ENCODE data around the gene METTL27. TPM values are rescaled to one million over a fixed set of nuclear protein-coding genes. Genes with fewer than 3 reads are reported as not detected.
A peak's percentile ranks its signal among the peaks of the same experiment; 100 is the strongest.
"Not testable (repeated sequence)": the region's sequence is repeated elsewhere in the genome, so short reads cannot be mapped to it uniquely, and the experiment has no call there.

METTL27 gene
- total RNA-seq, 5 donors from 2014 or later (not counting 1 experiment from before 2014, with no cell fraction given): 0.45 to 7.2 (median 1.8) TPM

DNA sequence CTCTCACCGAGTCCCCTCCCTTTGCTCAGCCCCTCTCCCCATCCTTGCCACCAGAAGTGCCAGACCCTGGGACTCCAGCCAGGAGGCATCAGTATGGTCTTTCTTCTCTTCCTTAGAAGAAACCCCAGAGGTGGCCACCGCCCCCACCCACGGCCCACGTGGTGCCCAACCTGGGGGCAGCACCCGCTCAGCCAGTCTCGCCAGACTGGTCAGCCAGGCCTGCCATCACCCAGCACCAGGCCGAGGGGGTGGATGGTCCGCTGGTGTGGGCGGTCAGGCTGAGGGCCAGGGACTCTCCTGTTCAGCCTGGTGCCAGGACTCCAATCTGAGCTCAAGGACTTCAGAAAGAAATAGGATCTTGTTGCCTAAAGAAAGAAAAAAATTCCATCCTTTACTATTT is 17.3 kb downstream of the METTL27 start:
- Histone ChIP-seq H3K27me3 (replicated peaks in 1 of 2; ENCODE audit: control insufficient read depth in 2 of 2, extremely low read depth in 1 of 2, insufficient read depth in 2 of 2, low read length in 1 of 2) (peaks cover 0 to 23% of the 10 kb centered on the region in 2 experiments), H3K9me3 (no peaks in the 10 kb centered on the region), H3K4me3 (ENCODE audit: control insufficient read depth in 1 of 2, extremely low read depth in 1 of 2, low read length in 1 of 2) (no peak overlapping the region), H3K4me1 (ENCODE audit: control insufficient read depth in 1 of 2, extremely low read depth in 1 of 2, insufficient read depth in 2 of 2, low read length in 2 of 2) (peaks cover 0 to 30% of the 10 kb centered on the region in 2 experiments), H3K27ac (ENCODE audit: low read length) (no peak overlapping the region), H3K36me3 (ENCODE audit: control insufficient read depth in 2 of 2, extremely low read depth in 1 of 2, insufficient read depth in 1 of 2, low read length in 1 of 2) (no peaks in the 10 kb centered on the region)
- peak overlapping the region in 1 of 2 donors; percentile 78 for H3K27ac Mint-ChIP-seq
- ChIA-PET POLR2A (interaction anchor here in 1 of 2 donors (0.6 kb wide), 1 partner anchor 238 kb away, joined by 3 read pairs; no protein-coding TSS in a partner anchor), CTCF (no interaction called here)
- DNase-seq (no peak), ATAC-seq (replicated peaks in 1 of 4) (no peak)
- no peak overlapping the region for H3K4me3 Mint-ChIP-seq
- no peaks in the 10 kb centered on the region for H3K9me3 Mint-ChIP-seq
- peaks cover 22 to 37% (median 32%) of the 10 kb centered on the region in 3 donors for H3K4me1 Mint-ChIP-seq
- peaks cover 5 to 13% of the 10 kb centered on the region in 2 donors for H3K27me3 Mint-ChIP-seq
- WGBS (ENCODE audit: insufficient coverage): 85% methylated on average over 9 of the region's 9 CpGs
- no peaks in the 10 kb centered on the region for H3K36me3 Mint-ChIP-seq

DNA sequence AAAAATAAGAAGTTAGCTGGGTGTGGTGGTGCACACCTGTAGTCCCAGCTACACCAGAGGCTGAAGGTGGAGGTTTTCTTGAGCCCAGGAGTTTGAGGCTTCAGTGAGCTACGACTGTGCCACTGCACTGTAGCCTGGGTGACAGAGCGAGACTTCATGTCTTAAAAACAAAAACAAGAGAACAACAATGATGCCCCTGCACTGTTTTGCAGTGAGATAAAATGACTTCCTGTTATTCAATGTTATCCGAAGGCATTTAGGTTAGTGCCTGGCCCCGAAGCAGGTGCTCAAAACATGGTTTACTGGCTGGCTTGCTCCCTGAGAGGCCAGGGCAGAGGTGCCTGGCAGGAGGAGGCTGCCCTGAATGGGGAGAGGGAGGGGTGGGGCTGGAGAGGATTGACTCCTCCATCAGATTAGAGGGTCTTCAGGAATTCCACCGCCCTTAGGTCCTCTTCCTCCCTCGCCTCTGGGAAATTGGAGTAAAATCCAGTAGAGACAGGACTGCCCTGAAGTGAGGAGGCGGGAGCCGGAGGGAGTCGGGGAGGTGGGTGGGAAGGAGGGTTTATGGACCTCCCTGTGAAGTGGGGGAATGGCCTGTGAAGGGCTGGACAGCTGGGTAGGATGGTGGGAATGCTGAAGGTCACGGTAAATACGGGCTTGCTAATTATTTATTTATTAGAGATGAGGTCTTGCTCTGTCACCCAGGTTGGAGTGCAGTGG is 18.3 kb downstream of the METTL27 start:
- Histone ChIP-seq H3K4me3 (ENCODE audit: control insufficient read depth in 1 of 2, extremely low read depth in 1 of 2, low read length in 1 of 2) (no peak overlapping the region), H3K36me3 (ENCODE audit: control insufficient read depth in 2 of 2, extremely low read depth in 1 of 2, insufficient read depth in 1 of 2, low read length in 1 of 2) (no peaks in the 10 kb centered on the region), H3K27ac (ENCODE audit: low read length) (peak overlapping the region; percentile 28), H3K27me3 (replicated peaks in 1 of 2; ENCODE audit: control insufficient read depth in 2 of 2, extremely low read depth in 1 of 2, insufficient read depth in 2 of 2, low read length in 1 of 2) (peaks cover 0 to 19% of the 10 kb centered on the region in 2 experiments), H3K4me1 (ENCODE audit: control insufficient read depth in 1 of 2, extremely low read depth in 1 of 2, insufficient read depth in 2 of 2, low read length in 2 of 2) (peaks cover 0 to 27% of the 10 kb centered on the region in 2 experiments), H3K9me3 (no peaks in the 10 kb centered on the region)
- POLR2A ChIA-PET: no interaction called here
- no peaks in the 10 kb centered on the region for H3K36me3 Mint-ChIP-seq
- H3K4me3 Mint-ChIP-seq: no peak overlapping the region
- WGBS (ENCODE audit: insufficient coverage): 63% methylated on average over 8 of the region's 11 CpGs
- CTCF ChIA-PET: no interaction called here
- ATAC-seq (replicated peaks in 1 of 4) (peak in 2 of 4 experiments; percentile 18 to 60), DNase-seq (no peak)
- H3K27ac Mint-ChIP-seq: peak overlapping the region in 1 of 2 donors; percentile 78
- H3K4me1 Mint-ChIP-seq: peaks cover 22 to 35% (median 27%) of the 10 kb centered on the region in 3 donors
- H3K9me3 Mint-ChIP-seq: no peaks in the 10 kb centered on the region
- H3K27me3 Mint-ChIP-seq: peaks cover 8 to 13% of the 10 kb centered on the region in 2 donors

DNA sequence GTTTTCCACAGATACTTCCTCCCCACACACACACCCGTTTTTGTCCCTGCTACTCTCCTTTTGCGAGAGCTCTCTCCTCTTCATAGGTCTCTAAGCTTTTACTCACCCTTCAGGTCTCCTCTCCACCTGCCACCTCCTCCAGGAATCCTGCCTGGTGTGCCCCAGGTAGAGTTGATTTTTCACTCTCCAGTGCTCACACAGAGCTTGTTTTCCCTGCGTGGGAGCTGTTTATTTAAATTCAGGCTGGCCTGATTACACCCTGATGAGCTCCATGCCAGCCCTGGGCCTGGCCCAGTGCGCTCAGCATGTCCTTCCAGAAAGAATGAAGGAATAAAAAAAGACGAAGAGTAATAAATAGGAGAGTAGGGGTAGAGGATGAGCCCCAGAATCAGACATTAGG is 19.1 kb downstream of the METTL27 start:
- Histone ChIP-seq H3K27me3 (replicated peaks in 1 of 2; ENCODE audit: control insufficient read depth in 2 of 2, extremely low read depth in 1 of 2, insufficient read depth in 2 of 2, low read length in 1 of 2) (peaks cover 0 to 19% of the 10 kb centered on the region in 2 experiments), H3K4me1 (ENCODE audit: control insufficient read depth in 1 of 2, extremely low read depth in 1 of 2, insufficient read depth in 2 of 2, low read length in 2 of 2) (peaks cover 0 to 20% of the 10 kb centered on the region in 2 experiments), H3K4me3 (ENCODE audit: control insufficient read depth in 1 of 2, extremely low read depth in 1 of 2, low read length in 1 of 2) (no peak overlapping the region), H3K9me3 (no peaks in the 10 kb centered on the region), H3K27ac (ENCODE audit: low read length) (no peak overlapping the region), H3K36me3 (ENCODE audit: control insufficient read depth in 2 of 2, extremely low read depth in 1 of 2, insufficient read depth in 1 of 2, low read length in 1 of 2) (no peaks in the 10 kb centered on the region)
- H3K36me3 Mint-ChIP-seq: no peaks in the 10 kb centered on the region
- POLR2A ChIA-PET: no interaction called here
- H3K27ac Mint-ChIP-seq: peak overlapping the region in 1 of 2 donors; percentile 78
- CTCF ChIA-PET: interaction anchor here in 1 of 2 donors (0.7 kb wide), 1 partner anchor 158 kb away, joined by 3 read pairs; no protein-coding TSS in a partner anchor
- H3K9me3 Mint-ChIP-seq: no peaks in the 10 kb centered on the region
- DNase-seq (no peak), ATAC-seq (replicated peaks in 1 of 4) (no peak)
- H3K4me1 Mint-ChIP-seq: peaks cover 18 to 28% (median 20%) of the 10 kb centered on the region in 3 donors
- no peak overlapping the region for H3K4me3 Mint-ChIP-seq
- 96% methylated on average over 3 of the region's 5 CpGs for WGBS (ENCODE audit: insufficient coverage)
- peaks cover 8 to 10% of the 10 kb centered on the region in 2 donors for H3K27me3 Mint-ChIP-seq

DNA sequence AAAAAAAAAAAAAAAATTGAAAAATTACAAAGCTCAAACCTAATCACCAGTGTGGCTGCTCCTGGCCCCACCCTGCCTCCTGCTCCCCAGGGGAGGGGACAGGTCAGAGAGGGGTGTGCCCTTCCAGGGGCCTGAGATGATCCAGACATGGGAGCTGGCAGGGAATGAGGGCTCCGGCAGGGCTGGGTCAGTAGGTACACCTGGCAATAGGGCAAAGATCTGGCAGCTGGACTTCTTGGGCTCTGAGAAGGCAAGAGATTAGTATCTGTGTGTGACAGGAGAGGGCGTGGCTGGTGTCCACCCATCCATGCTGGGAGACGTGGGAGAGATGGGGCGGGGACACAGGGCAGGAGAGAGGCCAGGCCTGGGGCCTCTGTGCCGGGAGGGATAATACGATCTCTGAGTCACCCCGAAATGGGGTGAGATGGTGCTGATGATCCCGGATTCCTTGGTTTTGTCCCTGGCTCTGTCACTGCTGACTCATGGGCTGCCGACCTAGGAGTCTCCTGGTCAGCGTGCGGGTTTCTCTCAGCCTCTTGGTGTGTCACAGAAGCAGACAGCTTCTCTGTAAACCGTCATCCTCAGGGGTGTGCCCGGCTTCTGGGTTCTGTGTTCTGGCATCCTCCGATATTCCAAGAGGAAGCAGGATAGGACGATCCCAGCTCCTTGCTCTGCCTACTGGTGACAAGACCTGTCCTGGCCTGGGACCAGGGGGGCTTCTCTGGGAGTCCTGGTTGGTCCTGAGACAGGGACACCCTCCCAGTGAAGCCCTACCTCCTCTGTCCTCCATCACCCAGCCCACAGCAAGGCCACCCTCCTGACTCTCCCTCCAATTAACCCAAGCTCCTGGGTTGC is 19.8 kb downstream of the METTL27 start:
- peaks cover 10 to 11% of the 10 kb centered on the region in 2 donors for H3K27me3 Mint-ChIP-seq
- DNase-seq (no peak), ATAC-seq (replicated peaks in 1 of 4) (no peak)
- Histone ChIP-seq H3K4me1 (ENCODE audit: control insufficient read depth in 1 of 2, extremely low read depth in 1 of 2, insufficient read depth in 2 of 2, low read length in 2 of 2) (peaks cover 0 to 12% of the 10 kb centered on the region in 2 experiments), H3K36me3 (ENCODE audit: control insufficient read depth in 2 of 2, extremely low read depth in 1 of 2, insufficient read depth in 1 of 2, low read length in 1 of 2) (no peaks in the 10 kb centered on the region), H3K9me3 (no peaks in the 10 kb centered on the region), H3K27ac (ENCODE audit: low read length) (no peak overlapping the region), H3K4me3 (ENCODE audit: control insufficient read depth in 1 of 2, extremely low read depth in 1 of 2, low read length in 1 of 2) (no peak overlapping the region), H3K27me3 (replicated peaks in 1 of 2; ENCODE audit: control insufficient read depth in 2 of 2, extremely low read depth in 1 of 2, insufficient read depth in 2 of 2, low read length in 1 of 2) (peaks cover 0 to 17% of the 10 kb centered on the region in 2 experiments)
- no peaks in the 10 kb centered on the region for H3K9me3 Mint-ChIP-seq
- H3K4me3 Mint-ChIP-seq: no peak overlapping the region
- ChIA-PET CTCF (interaction anchor here in 1 of 2 donors (0.7 kb wide), 1 partner anchor 158 kb away, joined by 3 read pairs; no protein-coding TSS in a partner anchor), POLR2A (interaction anchor here in 1 of 2 donors (0.7 kb wide), 1 partner anchor 94 kb away, joined by 4 read pairs; no protein-coding TSS in a partner anchor)
- WGBS (ENCODE audit: insufficient coverage): 76% methylated on average over 11 of the region's 15 CpGs
- no peaks in the 10 kb centered on the region for H3K36me3 Mint-ChIP-seq
- H3K4me1 Mint-ChIP-seq: peaks cover 11 to 21% (median 13%) of the 10 kb centered on the region in 3 donors
- H3K27ac Mint-ChIP-seq: no peak overlapping the region

DNA sequence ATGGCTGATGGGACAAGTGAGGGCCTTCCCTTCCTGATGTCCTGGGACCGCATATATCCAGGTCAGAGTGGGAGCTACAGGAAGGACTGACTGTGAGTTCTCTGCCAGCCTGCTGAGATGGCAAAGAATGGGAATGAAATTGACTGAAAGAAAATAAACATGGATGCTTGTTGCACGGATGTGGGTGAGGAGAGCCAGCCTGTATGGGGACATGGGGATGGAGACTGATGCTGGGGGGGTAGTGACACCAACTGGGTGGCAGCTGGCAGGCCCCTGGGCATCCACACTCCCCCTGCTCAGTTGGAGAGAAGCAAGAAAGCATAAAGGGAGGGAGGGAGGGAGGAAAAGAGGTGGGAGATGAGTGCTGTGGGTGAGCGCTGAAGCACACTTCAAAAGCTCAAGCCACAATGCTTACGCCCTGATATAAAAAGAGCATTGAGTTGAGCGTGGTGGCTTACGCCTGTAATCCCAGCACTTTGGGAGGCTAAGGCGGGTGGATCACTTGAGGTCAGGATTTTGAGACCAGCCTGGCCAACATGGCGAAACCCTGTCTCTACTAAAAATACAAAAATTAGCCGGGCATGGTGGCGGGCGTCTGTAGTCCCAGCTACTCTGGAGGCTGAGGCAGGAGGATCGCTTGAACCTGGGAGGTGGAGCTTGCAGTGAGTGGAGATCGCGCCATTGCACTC is 20.6 kb downstream of the METTL27 start:
- H3K9me3 Mint-ChIP-seq; H3K36me3 Mint-ChIP-seq; H3K27ac ChIP-seq (ENCODE audit: low read length); H3K36me3 ChIP-seq (ENCODE audit: control insufficient read depth in 2 of 2, extremely low read depth in 1 of 2, insufficient read depth in 1 of 2, low read length in 1 of 2); H3K4me3 ChIP-seq (ENCODE audit: control insufficient read depth in 1 of 2, extremely low read depth in 1 of 2, low read length in 1 of 2); H3K27ac Mint-ChIP-seq; DNase-seq; CTCF ChIA-PET; ATAC-seq (replicated peaks in 1 of 4); H3K9me3 ChIP-seq; H3K4me3 Mint-ChIP-seq; H3K4me1 ChIP-seq (ENCODE audit: control insufficient read depth in 1 of 2, extremely low read depth in 1 of 2, insufficient read depth in 2 of 2, low read length in 2 of 2): not testable (repeated sequence)
- POLR2A ChIA-PET: interaction anchor here in 1 of 2 donors (0.7 kb wide), 1 partner anchor 93 kb away, joined by 4 read pairs; no protein-coding TSS in a partner anchor
- WGBS (ENCODE audit: insufficient coverage): 94% methylated on average over 3 of the region's 14 CpGs
- peaks cover 3 to 13% (median 5%) of the 10 kb centered on the region in 3 donors for H3K4me1 Mint-ChIP-seq
- H3K27me3 ChIP-seq (replicated peaks in 1 of 2; ENCODE audit: control insufficient read depth in 2 of 2, extremely low read depth in 1 of 2, insufficient read depth in 2 of 2, low read length in 1 of 2): peaks cover 0 to 17% of the 10 kb centered on the region in 2 experiments
- H3K27me3 Mint-ChIP-seq: peaks cover 10 to 11% of the 10 kb centered on the region in 2 donors

DNA sequence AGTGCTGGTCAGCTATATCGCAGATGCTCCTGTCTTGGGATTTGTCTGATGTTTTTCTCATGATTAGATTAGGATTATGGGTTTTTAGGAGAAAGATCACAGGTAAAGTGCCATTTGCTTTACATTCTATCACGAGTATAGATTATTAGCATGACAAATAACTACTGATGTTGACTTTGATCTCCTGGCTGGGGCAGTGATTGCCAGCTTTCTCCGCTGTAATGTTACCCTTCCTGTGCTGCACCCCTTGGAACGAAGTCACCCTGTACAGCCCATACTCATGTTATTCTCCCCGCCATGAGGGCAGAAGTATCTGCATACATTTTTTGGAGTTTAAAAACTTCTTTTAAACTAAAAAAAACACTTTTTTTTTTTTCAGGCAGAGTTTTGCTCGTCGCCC is 22.3 kb downstream of the METTL27 start:
- Mint-ChIP-seq H3K4me3 (no peak overlapping the region), H3K36me3 (no peaks in the 10 kb centered on the region), H3K27ac (no peak overlapping the region), H3K9me3 (no peaks in the 10 kb centered on the region), H3K27me3 (peaks cover 11 to 15% of the 10 kb centered on the region in 2 donors), H3K4me1 (peaks cover 0 to 10% (median 0%) of the 10 kb centered on the region in 3 donors)
- ChIA-PET CTCF (no interaction called here), POLR2A (no interaction called here)
- H3K4me1 ChIP-seq (ENCODE audit: control insufficient read depth in 1 of 2, extremely low read depth in 1 of 2, insufficient read depth in 2 of 2, low read length in 2 of 2): peaks cover 0 to 5% of the 10 kb centered on the region in 2 experiments
- 100% methylated on average over 3 of the region's 7 CpGs for WGBS (ENCODE audit: insufficient coverage)
- no peak overlapping the region for H3K4me3 ChIP-seq (ENCODE audit: control insufficient read depth in 1 of 2, extremely low read depth in 1 of 2, low read length in 1 of 2)
- DNase-seq (no peak), ATAC-seq (replicated peaks in 1 of 4) (no peak)
- peaks cover 0 to 27% of the 10 kb centered on the region in 2 experiments for H3K27me3 ChIP-seq (replicated peaks in 1 of 2; ENCODE audit: control insufficient read depth in 2 of 2, extremely low read depth in 1 of 2, insufficient read depth in 2 of 2, low read length in 1 of 2)
- H3K36me3 ChIP-seq (ENCODE audit: control insufficient read depth in 2 of 2, extremely low read depth in 1 of 2, insufficient read depth in 1 of 2, low read length in 1 of 2): no peaks in the 10 kb centered on the region
- H3K9me3 ChIP-seq: no peaks in the 10 kb centered on the region
- no peak overlapping the region for H3K27ac ChIP-seq (ENCODE audit: low read length)

Measured in T-cell (primary cell).